ENCODE results near the gene C19orf12.

C19orf12 gene

DNA sequence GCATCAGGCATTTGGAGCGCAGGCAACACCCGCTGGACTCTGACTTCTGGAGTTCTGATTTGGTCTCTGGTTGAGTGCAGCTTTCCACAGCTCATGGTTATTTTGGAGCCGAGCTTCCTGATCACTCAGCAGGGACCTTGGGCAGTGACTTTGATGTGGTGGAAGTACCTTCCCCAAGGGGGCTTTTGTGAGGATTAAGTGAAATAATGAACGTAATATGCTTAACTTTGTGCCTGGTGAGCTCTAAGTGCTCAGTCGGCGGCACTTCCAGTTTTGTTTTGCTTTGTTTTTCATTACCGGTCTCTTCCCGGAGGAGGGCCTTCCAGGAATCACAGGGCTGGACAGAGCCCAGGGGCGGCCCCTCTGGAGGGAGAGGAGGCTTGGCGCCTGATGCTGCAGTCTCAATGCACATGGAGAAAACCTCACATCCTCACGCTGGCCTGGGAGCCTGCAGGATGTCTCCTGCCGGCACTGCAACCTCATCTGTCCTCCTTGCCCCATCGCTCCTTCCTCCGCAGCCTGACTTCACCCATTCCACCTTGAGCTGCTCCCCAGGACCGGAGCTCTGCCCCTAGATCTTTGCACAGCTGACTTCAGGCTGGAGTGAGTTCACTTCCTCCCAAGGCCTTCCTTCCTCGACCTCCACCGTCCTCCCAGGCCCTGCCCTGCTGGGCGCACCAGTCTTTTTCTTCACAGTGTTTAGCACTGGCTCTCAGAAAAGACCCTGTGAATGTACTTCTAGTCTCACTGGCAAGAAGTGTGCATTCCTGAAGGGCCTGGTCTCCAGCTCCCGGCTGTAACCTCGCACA, 48.3 kb downstream of the C19orf12 start:
- TF ChIP-seq ZC3H10 (CRISPR knock-in tag; IDR thresholded peaks at IDR 0.05) (no peak), TOX (CRISPR knock-in tag; IDR thresholded peaks at IDR 0.05; ENCODE audit: borderline replicate concordance) (no peak), ZNF565 (CRISPR knock-in tag; conservative IDR thresholded peaks at IDR 0.05; ENCODE audit: low read depth) (no peak), RARB (CRISPR knock-in tag; IDR thresholded peaks at IDR 0.05) (no peak), ZNF8 (CRISPR knock-in tag; IDR thresholded peaks at IDR 0.05) (no peak), ESRRG (CRISPR knock-in tag; IDR thresholded peaks at IDR 0.05) (no peak), OSR1 (CRISPR knock-in tag; IDR thresholded peaks at IDR 0.05) (no peak), ARNTL (CRISPR knock-in tag; IDR thresholded peaks at IDR 0.05; ENCODE audit: borderline replicate concordance, low read depth) (no peak), ZFP30 (CRISPR knock-in tag; IDR thresholded peaks at IDR 0.05) (no peak)
- TF ChIP-seq, protein P1, sequence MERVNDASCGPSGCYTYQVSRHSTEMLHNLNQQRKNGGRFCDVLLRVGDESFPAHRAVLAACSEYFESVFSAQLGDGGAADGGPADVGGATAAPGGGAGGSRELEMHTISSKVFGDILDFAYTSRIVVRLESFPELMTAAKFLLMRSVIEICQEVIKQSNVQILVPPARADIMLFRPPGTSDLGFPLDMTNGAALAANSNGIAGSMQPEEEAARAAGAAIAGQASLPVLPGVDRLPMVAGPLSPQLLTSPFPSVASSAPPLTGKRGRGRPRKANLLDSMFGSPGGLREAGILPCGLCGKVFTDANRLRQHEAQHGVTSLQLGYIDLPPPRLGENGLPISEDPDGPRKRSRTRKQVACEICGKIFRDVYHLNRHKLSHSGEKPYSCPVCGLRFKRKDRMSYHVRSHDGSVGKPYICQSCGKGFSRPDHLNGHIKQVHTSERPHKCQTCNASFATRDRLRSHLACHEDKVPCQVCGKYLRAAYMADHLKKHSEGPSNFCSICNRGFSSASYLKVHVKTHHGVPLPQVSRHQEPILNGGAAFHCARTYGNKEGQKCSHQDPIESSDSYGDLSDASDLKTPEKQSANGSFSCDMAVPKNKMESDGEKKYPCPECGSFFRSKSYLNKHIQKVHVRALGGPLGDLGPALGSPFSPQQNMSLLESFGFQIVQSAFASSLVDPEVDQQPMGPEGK (CRISPR knock-in tag; IDR thresholded peaks at IDR 0.05; ENCODE audit: borderline replicate concordance): no peak
- TF ChIP-seq, protein P2, sequence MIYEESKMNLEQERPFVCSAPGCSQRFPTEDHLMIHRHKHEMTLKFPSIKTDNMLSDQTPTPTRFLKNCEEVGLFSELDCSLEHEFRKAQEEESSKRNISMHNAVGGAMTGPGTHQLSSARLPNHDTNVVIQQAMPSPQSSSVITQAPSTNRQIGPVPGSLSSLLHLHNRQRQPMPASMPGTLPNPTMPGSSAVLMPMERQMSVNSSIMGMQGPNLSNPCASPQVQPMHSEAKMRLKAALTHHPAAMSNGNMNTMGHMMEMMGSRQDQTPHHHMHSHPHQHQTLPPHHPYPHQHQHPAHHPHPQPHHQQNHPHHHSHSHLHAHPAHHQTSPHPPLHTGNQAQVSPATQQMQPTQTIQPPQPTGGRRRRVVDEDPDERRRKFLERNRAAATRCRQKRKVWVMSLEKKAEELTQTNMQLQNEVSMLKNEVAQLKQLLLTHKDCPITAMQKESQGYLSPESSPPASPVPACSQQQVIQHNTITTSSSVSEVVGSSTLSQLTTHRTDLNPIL (CRISPR knock-in tag; IDR thresholded peaks at IDR 0.05; ENCODE audit: low read depth): no peak
- ATAC-seq: peak; percentile 23

DNA sequence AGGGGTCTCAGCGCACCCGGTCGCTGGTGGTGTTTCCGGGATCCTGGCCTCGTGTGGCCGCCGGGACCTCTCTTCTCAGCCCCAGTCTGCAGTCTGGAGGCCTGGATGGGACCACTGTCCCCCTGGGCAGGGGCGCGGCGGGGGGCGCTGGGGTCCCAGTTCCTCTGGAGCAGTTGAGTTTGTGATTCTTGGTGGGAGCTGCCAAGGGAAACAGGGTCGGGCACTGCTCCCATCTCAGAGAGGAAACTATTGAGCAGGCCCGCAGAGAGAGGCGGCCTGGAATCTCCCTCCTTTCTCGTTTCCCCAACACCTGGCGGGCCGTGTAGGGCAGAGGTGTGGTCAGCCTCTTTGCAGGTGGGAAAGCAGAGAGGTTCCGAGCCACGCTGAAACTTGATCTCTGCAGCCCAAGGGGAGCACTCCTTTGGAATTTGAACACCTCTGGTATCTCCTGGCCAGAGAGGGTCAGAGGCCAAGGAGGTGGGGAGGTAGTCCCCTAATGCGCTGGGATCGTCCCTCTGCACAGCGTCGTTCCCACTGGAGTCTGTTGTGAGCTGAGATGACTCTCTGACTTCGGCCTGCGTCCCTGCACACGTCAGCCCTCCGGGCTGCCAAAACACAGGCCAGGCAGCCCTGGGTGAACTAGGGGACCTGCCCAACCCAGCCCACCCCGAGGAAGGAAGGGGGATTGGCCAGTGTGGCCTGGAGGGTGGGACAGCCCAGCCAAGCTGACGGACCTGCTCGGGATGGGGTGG, 49.1 kb downstream of the C19orf12 start:
- no peak for TF ChIP-seq ZFP30 (CRISPR knock-in tag; IDR thresholded peaks at IDR 0.05)
- TF ChIP-seq GLIS3 (CRISPR knock-in tag; IDR thresholded peaks at IDR 0.05): no peak
- TF ChIP-seq ZNF70 (CRISPR knock-in tag; IDR thresholded peaks at IDR 0.05): no peak
- TF ChIP-seq, protein P3, sequence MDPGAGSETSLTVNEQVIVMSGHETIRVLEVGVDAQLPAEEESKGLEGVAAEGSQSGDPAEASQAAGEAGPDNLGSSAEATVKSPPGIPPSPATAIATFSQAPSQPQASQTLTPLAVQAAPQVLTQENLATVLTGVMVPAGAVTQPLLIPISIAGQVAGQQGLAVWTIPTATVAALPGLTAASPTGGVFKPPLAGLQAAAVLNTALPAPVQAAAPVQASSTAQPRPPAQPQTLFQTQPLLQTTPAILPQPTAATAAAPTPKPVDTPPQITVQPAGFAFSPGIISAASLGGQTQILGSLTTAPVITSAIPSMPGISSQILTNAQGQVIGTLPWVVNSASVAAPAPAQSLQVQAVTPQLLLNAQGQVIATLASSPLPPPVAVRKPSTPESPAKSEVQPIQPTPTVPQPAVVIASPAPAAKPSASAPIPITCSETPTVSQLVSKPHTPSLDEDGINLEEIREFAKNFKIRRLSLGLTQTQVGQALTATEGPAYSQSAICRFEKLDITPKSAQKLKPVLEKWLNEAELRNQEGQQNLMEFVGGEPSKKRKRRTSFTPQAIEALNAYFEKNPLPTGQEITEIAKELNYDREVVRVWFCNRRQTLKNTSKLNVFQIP (CRISPR knock-in tag; IDR thresholded peaks at IDR 0.05; ENCODE audit: borderline replicate concordance, low read depth): no peak
- TF ChIP-seq CSDC2 (CRISPR knock-in tag; IDR thresholded peaks at IDR 0.05): no peak
- no peak for TF ChIP-seq ARNTL (CRISPR knock-in tag; IDR thresholded peaks at IDR 0.05; ENCODE audit: borderline replicate concordance, low read depth)
- no peak for TF ChIP-seq ZFP3 (CRISPR knock-in tag; IDR thresholded peaks at IDR 0.05)
- TF ChIP-seq, protein P4, sequence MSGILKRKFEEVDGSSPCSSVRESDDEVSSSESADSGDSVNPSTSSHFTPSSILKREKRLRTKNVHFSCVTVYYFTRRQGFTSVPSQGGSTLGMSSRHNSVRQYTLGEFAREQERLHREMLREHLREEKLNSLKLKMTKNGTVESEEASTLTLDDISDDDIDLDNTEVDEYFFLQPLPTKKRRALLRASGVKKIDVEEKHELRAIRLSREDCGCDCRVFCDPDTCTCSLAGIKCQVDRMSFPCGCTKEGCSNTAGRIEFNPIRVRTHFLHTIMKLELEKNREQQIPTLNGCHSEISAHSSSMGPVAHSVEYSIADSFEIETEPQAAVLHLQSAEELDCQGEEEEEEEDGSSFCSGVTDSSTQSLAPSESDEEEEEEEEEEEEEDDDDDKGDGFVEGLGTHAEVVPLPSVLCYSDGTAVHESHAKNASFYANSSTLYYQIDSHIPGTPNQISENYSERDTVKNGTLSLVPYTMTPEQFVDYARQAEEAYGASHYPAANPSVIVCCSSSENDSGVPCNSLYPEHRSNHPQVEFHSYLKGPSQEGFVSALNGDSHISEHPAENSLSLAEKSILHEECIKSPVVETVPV (CRISPR knock-in tag; IDR thresholded peaks at IDR 0.05): no peak
- TF ChIP-seq OSR1 (CRISPR knock-in tag; IDR thresholded peaks at IDR 0.05): no peak
- TF ChIP-seq, protein P1 (CRISPR knock-in tag; IDR thresholded peaks at IDR 0.05; ENCODE audit: borderline replicate concordance): no peak
- no peak for TF ChIP-seq TOX (CRISPR knock-in tag; IDR thresholded peaks at IDR 0.05; ENCODE audit: borderline replicate concordance)
- no peak for TF ChIP-seq ESRRG (CRISPR knock-in tag; IDR thresholded peaks at IDR 0.05)
- no peak for TF ChIP-seq PPARA (CRISPR knock-in tag; IDR thresholded peaks at IDR 0.05; ENCODE audit: borderline replicate concordance)
- no peak for TF ChIP-seq ISL1 (CRISPR knock-in tag; IDR thresholded peaks at IDR 0.05)
- no peak for TF ChIP-seq BACH2 (CRISPR knock-in tag; IDR thresholded peaks at IDR 0.05; ENCODE audit: borderline replicate concordance)
- no peak for TF ChIP-seq RARB (CRISPR knock-in tag; IDR thresholded peaks at IDR 0.05)
- TF ChIP-seq ZC3H10 (CRISPR knock-in tag; IDR thresholded peaks at IDR 0.05): no peak
- TF ChIP-seq ZNF8 (CRISPR knock-in tag; IDR thresholded peaks at IDR 0.05): no peak
- TF ChIP-seq SNAI2 (CRISPR knock-in tag; IDR thresholded peaks at IDR 0.05): no peak
- no peak for TF ChIP-seq ZNF565 (CRISPR knock-in tag; conservative IDR thresholded peaks at IDR 0.05; ENCODE audit: low read depth)
- ATAC-seq: peak; percentile 26

All from SK-N-SH treated with all-trans-retinoic acid at 6 μM for 48 hours (cell line).